ENCODE measurements around the gene MTCL1.

MTCL1 gene

DNA sequence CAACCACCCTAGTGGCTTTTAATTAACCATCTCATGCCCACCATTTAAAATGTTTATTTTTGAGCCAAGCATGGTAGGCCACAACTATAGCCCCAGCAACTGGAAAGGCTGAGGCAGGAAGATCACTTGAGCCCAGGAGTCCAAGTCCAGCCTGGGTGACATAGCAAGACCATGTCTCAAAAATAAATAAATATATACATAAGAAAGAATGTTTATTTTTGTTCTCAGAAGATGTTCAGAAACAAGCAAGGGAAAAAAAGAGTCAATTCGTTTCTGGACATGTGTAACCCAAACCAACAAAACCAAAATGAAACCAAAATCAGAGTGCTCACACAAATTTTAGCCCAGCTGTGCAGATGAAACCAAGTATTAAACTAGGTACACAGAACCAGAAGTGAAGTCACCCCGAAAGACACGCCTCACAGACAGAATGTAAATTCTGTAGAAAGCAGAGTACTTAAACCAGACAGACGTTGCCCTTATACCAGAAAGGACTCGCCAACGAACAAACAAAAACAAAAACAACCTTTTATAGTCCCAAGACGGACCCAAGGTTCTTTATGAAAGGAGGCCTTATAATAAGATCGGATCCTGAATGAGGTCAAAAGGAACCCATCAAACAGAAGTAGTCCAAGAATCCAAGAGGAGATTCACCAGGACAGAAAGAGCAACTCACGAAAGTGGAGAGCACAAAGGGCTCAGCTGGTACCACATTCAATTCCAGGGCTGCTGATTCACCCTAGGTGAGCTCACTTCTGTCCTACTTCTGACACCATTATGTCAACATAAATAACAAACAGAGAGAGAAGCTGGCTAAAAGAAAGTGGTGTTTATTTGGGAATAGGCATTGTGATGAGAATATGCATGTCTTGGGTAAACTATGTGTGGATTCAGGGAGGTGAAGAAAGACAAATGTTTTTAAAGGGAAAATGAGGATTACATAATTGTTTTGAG, 31.8 kb upstream of the MTCL1 start:
- H3K4me3 Mint-ChIP-seq, result no peak overlapping the region
- no peaks in the 10 kb centered on the region for H3K36me3 Mint-ChIP-seq (ENCODE audit: low read depth)
- no peaks in the 10 kb centered on the region for H3K9me3 Mint-ChIP-seq
- no peak overlapping the region for H3K27ac Mint-ChIP-seq
- no peaks in the 10 kb centered on the region for H3K4me1 Mint-ChIP-seq (ENCODE audit: low read depth)
- H3K27me3 Mint-ChIP-seq (ENCODE audit: low read depth), result no peaks in the 10 kb centered on the region

- Mint-ChIP-seq H3K9me3 (no peaks in the 10 kb centered on the region), H3K27ac (no peak overlapping the region), H3K4me1 (ENCODE audit: low read depth) (no peaks in the 10 kb centered on the region), H3K4me3 (no peak overlapping the region), H3K36me3 (ENCODE audit: low read depth) (no peaks in the 10 kb centered on the region), H3K27me3 (ENCODE audit: low read depth) (no peaks in the 10 kb centered on the region)
These were observed 30.3 kb upstream of the MTCL1 start for GRCh38 chr18:8675057-8675456.

GRCh38 chr18:8681196-8681595, 24.2 kb upstream of the MTCL1 start:
- Mint-ChIP-seq H3K9me3 (no peaks in the 10 kb centered on the region), H3K27me3 (ENCODE audit: low read depth) (no peaks in the 10 kb centered on the region), H3K27ac (no peak overlapping the region), H3K4me1 (ENCODE audit: low read depth) (no peaks in the 10 kb centered on the region), H3K4me3 (no peak overlapping the region), H3K36me3 (ENCODE audit: low read depth) (no peaks in the 10 kb centered on the region)

DNA sequence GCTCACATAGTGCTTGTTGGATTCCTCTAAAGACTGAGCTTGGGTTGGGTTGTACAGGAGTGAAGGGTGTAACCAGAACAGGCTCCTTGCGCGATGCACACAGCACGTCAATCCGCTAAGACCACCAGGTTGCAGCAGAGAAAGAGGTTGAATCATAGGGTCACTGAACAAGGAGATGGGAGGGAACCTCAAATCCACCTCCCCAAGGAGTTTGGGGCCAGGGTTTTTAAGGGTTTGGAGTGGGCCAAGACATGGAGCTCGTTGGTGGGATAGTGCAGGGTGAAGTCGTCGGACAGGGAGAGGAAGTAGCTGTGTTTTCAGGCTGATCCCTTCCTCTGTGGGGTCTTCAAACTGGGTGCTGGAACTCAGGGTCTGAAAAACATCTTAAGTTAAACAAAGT, 20.8 kb upstream of the MTCL1 start:
- Mint-ChIP-seq H3K4me1 (ENCODE audit: low read depth) (no peaks in the 10 kb centered on the region), H3K27me3 (ENCODE audit: low read depth) (peaks cover 5% of the 10 kb centered on the region), H3K36me3 (ENCODE audit: low read depth) (no peaks in the 10 kb centered on the region), H3K9me3 (no peaks in the 10 kb centered on the region), H3K4me3 (no peak overlapping the region), H3K27ac (no peak overlapping the region)

DNA sequence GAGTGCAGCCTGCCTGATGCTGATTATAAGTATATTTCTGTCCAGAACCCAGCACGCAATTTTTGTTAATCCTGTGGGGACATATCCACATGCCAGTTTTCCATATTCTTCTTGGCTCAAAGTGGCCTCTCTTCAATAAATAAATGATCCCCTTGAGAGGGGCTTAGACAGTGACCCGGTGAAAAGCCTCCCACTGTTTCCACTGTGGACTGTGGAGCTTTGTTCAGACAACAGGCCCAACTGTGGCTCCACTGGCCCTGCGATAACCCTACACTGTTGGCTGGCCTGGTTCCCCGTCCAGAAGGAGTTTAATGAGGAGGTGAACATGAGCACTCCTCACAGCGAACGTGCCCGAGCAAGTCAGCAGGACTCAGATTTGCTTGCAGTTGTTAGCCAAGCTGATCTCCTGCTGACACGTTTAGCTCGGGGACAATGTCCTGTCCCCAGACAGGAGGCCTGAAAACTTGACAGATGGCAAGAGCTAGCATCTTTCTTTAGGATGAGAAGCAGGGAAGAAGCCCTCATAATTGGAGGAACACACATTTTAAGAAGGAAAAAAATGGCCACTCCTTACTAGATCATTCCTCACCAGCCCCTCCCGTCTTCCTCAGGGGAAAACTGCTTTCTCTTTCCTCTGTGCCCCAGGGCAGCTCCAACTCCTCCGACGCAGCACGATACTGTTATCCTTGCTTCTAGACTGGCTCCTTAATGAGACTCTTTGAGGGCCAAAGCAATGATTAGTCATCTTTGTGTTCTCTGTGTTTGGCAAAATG, 20.0 kb upstream of the MTCL1 start:
- H3K27ac Mint-ChIP-seq, result no peak overlapping the region
- H3K36me3 Mint-ChIP-seq (ENCODE audit: low read depth), result no peaks in the 10 kb centered on the region
- H3K9me3 Mint-ChIP-seq, result no peaks in the 10 kb centered on the region
- no peaks in the 10 kb centered on the region for H3K4me1 Mint-ChIP-seq (ENCODE audit: low read depth)
- H3K27me3 Mint-ChIP-seq (ENCODE audit: low read depth), result peaks cover 5% of the 10 kb centered on the region
- no peak overlapping the region for H3K4me3 Mint-ChIP-seq

- H3K36me3 Mint-ChIP-seq (ENCODE audit: low read depth), result no peaks in the 10 kb centered on the region
These were observed 19.5 kb upstream of the MTCL1 start for GRCh38 chr18:8685914-8686216.

GRCh38 chr18:8686611-8687010, 18.7 kb upstream of the MTCL1 start:
- Mint-ChIP-seq H3K9me3 (no peaks in the 10 kb centered on the region), H3K27me3 (ENCODE audit: low read depth) (peaks cover 5% of the 10 kb centered on the region), H3K4me1 (ENCODE audit: low read depth) (no peaks in the 10 kb centered on the region), H3K27ac (no peak overlapping the region), H3K36me3 (ENCODE audit: low read depth) (no peaks in the 10 kb centered on the region), H3K4me3 (no peak overlapping the region)

More at GRCh38 chr18:8685914-8686216, 19.5 kb upstream of the MTCL1 start:
- H3K4me3 Mint-ChIP-seq, result no peak overlapping the region
- no peaks in the 10 kb centered on the region for H3K9me3 Mint-ChIP-seq
- no peak overlapping the region for H3K27ac Mint-ChIP-seq
- peaks cover 5% of the 10 kb centered on the region for H3K27me3 Mint-ChIP-seq (ENCODE audit: low read depth)
- no peaks in the 10 kb centered on the region for H3K4me1 Mint-ChIP-seq (ENCODE audit: low read depth)

- no peaks in the 10 kb centered on the region for H3K9me3 Mint-ChIP-seq
- no peaks in the 10 kb centered on the region for H3K36me3 Mint-ChIP-seq (ENCODE audit: low read depth)
- no peaks in the 10 kb centered on the region for H3K4me1 Mint-ChIP-seq (ENCODE audit: low read depth)
- H3K27me3 Mint-ChIP-seq (ENCODE audit: low read depth), result peaks cover 5% of the 10 kb centered on the region
- no peak overlapping the region for H3K27ac Mint-ChIP-seq
- no peak overlapping the region for H3K4me3 Mint-ChIP-seq
These were observed 17.0 kb upstream of the MTCL1 start for GRCh38 chr18:8688216-8688800.

- no peaks in the 10 kb centered on the region for H3K36me3 Mint-ChIP-seq (ENCODE audit: low read depth)
- H3K9me3 Mint-ChIP-seq, result no peaks in the 10 kb centered on the region
- peaks cover 5% of the 10 kb centered on the region for H3K27me3 Mint-ChIP-seq (ENCODE audit: low read depth)
- H3K27ac Mint-ChIP-seq, result no peak overlapping the region
- H3K4me1 Mint-ChIP-seq (ENCODE audit: low read depth), result no peaks in the 10 kb centered on the region
- H3K4me3 Mint-ChIP-seq, result no peak overlapping the region
These were observed 16.5 kb upstream of the MTCL1 start for GRCh38 chr18:8688816-8689215.

GRCh38 chr18:8689517-8689916, 15.8 kb upstream of the MTCL1 start:
- Mint-ChIP-seq H3K27me3 (ENCODE audit: low read depth) (peaks cover 5% of the 10 kb centered on the region), H3K36me3 (ENCODE audit: low read depth) (no peaks in the 10 kb centered on the region), H3K9me3 (no peaks in the 10 kb centered on the region), H3K27ac (no peak overlapping the region), H3K4me3 (no peak overlapping the region), H3K4me1 (ENCODE audit: low read depth) (no peaks in the 10 kb centered on the region)

GRCh38 chr18:8694891-8695290, 10.5 kb upstream of the MTCL1 start:
- no peak overlapping the region for H3K4me3 Mint-ChIP-seq
- H3K27ac Mint-ChIP-seq, result no peak overlapping the region
- H3K9me3 Mint-ChIP-seq, result no peaks in the 10 kb centered on the region
- peaks cover 11% of the 10 kb centered on the region for H3K27me3 Mint-ChIP-seq (ENCODE audit: low read depth)
- H3K4me1 Mint-ChIP-seq (ENCODE audit: low read depth), result no peaks in the 10 kb centered on the region
- H3K36me3 Mint-ChIP-seq (ENCODE audit: low read depth), result no peaks in the 10 kb centered on the region

GRCh38 chr18:8695932-8696517, 9.3 kb upstream of the MTCL1 start:
- H3K4me1 Mint-ChIP-seq (ENCODE audit: low read depth), result no peaks in the 10 kb centered on the region
- peaks cover 15% of the 10 kb centered on the region for H3K27me3 Mint-ChIP-seq (ENCODE audit: low read depth)
- H3K36me3 Mint-ChIP-seq (ENCODE audit: low read depth), result no peaks in the 10 kb centered on the region
- H3K9me3 Mint-ChIP-seq, result no peaks in the 10 kb centered on the region
- H3K27ac Mint-ChIP-seq, result no peak overlapping the region
- no peak overlapping the region for H3K4me3 Mint-ChIP-seq

DNA sequence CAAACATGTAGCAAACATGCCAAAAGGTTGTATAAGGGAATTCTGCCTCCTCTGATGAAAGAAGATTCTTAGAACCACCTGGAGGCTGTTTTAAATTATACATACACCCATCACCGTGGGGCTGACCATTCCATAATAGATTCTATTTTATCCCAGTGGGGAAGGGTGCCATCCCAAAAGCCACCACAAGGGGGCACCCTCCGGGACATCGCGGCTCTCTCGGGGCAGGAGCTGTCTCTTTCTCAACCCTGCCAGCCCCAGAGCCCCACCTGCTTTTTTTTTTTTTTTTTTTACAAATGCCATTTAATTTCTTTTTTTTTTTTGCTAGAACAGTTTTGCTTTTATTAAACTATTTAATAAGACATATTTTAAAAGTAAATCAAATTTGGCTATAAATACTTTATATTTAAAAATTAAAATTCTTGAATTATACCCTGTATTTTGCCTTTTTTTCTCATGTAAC, 8.6 kb upstream of the MTCL1 start:
- Mint-ChIP-seq H3K4me3 (no peak overlapping the region), H3K9me3 (no peaks in the 10 kb centered on the region), H3K27ac (no peak overlapping the region), H3K36me3 (ENCODE audit: low read depth) (no peaks in the 10 kb centered on the region), H3K4me1 (ENCODE audit: low read depth) (no peaks in the 10 kb centered on the region), H3K27me3 (ENCODE audit: low read depth) (peaks cover 23% of the 10 kb centered on the region)

DNA sequence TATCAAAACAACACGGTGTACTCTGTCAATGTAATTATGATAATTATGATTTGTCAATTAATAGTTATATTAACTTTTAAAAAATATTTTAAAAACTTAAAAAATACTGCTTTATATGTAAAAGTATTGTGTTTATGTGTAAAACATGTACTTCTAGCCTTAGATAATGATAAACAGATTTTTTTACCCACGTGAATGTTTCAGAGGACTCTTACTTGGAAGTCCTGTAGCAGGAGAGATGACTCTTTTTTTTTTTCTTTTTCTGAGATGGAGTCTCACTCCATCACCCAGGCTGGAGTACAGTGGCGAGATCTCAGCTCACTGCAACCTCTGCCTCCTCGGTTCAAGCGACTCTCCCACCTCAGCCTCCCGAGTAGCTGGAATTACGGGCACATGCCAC, 6.2 kb upstream of the MTCL1 start:
- Mint-ChIP-seq H3K4me1 (ENCODE audit: low read depth) (peaks cover 2% of the 10 kb centered on the region), H3K9me3 (no peaks in the 10 kb centered on the region), H3K4me3 (no peak overlapping the region), H3K27ac (no peak overlapping the region), H3K27me3 (ENCODE audit: low read depth) (peaks cover 45% of the 10 kb centered on the region), H3K36me3 (ENCODE audit: low read depth) (no peaks in the 10 kb centered on the region)
